ENCODE results near the gene DISC1.
A peak's percentile ranks its signal among the peaks of the same experiment; 100 is the strongest.

The DISC1 gene

GRCh38 chr1:231827337-231828105, 200.9 kb downstream of the DISC1 start:
- DNase-seq: no peak

- no peak for DNase-seq
Observed at GRCh38 chr1:231828182-231828920, 201.8 kb downstream of the DISC1 start.

- no peak for DNase-seq
Observed at GRCh38 chr1:231829332-231829731, 202.7 kb downstream of the DISC1 start.

- no peak for DNase-seq
Observed at GRCh38 chr1:231836227-231836893, 209.8 kb downstream of the DISC1 start.

GRCh38 chr1:231838521-231838920, 211.9 kb downstream of the DISC1 start:
- no peak for DNase-seq

GRCh38 chr1:231839999-231840398, 213.4 kb downstream of the DISC1 start:
- no peak for DNase-seq

- DNase-seq: no peak
Observed at GRCh38 chr1:231841616-231842344, 215.2 kb downstream of the DISC1 start.

GRCh38 chr1:231842441-231842840, 215.9 kb downstream of the DISC1 start:
- DNase-seq: no peak

GRCh38 chr1:231844986-231845502, 218.5 kb downstream of the DISC1 start:
- no peak for DNase-seq

- DNase-seq: no peak
Observed at GRCh38 chr1:231847612-231848397, 221.2 kb downstream of the DISC1 start.

- no peak for DNase-seq
Observed at GRCh38 chr1:231849981-231850380, 223.4 kb downstream of the DISC1 start.

GRCh38 chr1:231850786-231851185, 224.2 kb downstream of the DISC1 start:
- no peak for DNase-seq

GRCh38 chr1:231853588-231854207, 227.1 kb downstream of the DISC1 start:
- DNase-seq: no peak

- no peak for DNase-seq
Observed at GRCh38 chr1:231855361-231855760, 228.8 kb downstream of the DISC1 start.

- DNase-seq: peak in 1 of 3 experiments; percentile 27
Observed at GRCh38 chr1:231855926-231856325, 229.3 kb downstream of the DISC1 start.

GRCh38 chr1:231856426-231856825, 229.8 kb downstream of the DISC1 start:
- no peak for DNase-seq

- no peak for DNase-seq
Observed at GRCh38 chr1:231856894-231857293, 230.3 kb downstream of the DISC1 start.

GRCh38 chr1:231857609-231858135, 231.1 kb downstream of the DISC1 start:
- DNase-seq: no peak

GRCh38 chr1:231860221-231861088, 233.9 kb downstream of the DISC1 start:
- no peak for DNase-seq

Data from NCI-H1417 (cell line).